Measurements from ENCODE around the gene ABI3. TPM values are rescaled to one million over a fixed set of nuclear protein-coding genes. Genes with fewer than 3 reads are reported as not detected.

ABI3 gene
- total and polyA plus RNA-seq, 9 of the 15 experiments (the other 6 are each of a cell fraction or from before 2014, with no cell fraction given), result not detected

GRCh38 chr17:49193513-49194296, 16.8 kb upstream of the ABI3 start (continued):
- TF ChIP-seq, protein P1, sequence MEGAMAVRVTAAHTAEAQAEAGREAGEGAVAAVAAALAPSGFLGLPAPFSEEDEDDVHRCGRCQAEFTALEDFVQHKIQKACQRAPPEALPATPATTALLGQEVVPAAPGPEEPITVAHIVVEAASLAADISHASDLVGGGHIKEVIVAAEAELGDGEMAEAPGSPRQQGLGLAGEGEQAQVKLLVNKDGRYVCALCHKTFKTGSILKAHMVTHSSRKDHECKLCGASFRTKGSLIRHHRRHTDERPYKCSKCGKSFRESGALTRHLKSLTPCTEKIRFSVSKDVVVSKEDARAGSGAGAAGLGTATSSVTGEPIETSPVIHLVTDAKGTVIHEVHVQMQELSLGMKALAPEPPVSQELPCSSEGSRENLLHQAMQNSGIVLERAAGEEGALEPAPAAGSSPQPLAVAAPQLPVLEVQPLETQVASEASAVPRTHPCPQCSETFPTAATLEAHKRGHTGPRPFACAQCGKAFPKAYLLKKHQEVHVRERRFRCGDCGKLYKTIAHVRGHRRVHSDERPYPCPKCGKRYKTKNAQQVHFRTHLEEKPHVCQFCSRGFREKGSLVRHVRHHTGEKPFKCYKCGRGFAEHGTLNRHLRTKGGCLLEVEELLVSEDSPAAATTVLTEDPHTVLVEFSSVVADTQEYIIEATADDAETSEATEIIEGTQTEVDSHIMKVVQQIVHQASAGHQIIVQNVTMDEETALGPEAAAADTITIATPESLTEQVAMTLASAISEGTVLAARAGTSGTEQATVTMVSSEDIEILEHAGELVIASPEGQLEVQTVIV (CRISPR knock-in tag; IDR thresholded peaks at IDR 0.05; ENCODE audit: borderline replicate concordance), result no peak
- no peak for TF ChIP-seq PPARD (CRISPR knock-in tag; IDR thresholded peaks at IDR 0.05)
- TF ChIP-seq SMC3 (conservative IDR thresholded peaks at IDR 0.05; ENCODE audit: insufficient read depth, low read depth, low read length), result no peak
- TF ChIP-seq FOXK2 (conservative IDR thresholded peaks at IDR 0.05 in 1 of 2, IDR thresholded peaks at IDR 0.05 in 1 of 2; ENCODE audit: low read depth in 2 of 2), result peak in 1 of 2 experiments; percentile 42; a peak in 2 of 4 replicates
- TF ChIP-seq ZNF24 (IDR thresholded peaks at IDR 0.05), result no peak
- no peak for TF ChIP-seq ZNF140 (CRISPR knock-in tag; IDR thresholded peaks at IDR 0.05)
- TF ChIP-seq FOSL1 (tag; conservative IDR thresholded peaks at IDR 0.05), result 0 out of 2 replicates have a peak, but pooled peaks have one; percentile 30
- no peak for TF ChIP-seq ZNF586 (CRISPR knock-in tag; conservative IDR thresholded peaks at IDR 0.05)
- TF ChIP-seq SMARCA5 (IDR thresholded peaks at IDR 0.05), result no peak; the same call in 1 of the 2 replicates
- no peak for TF ChIP-seq CHD1 (IDR thresholded peaks at IDR 0.05; ENCODE audit: low read length)
- TF ChIP-seq RBM14 (IDR thresholded peaks at IDR 0.05; ENCODE audit: borderline replicate concordance, insufficient read depth, low read depth, low read length), result no peak
- no peak for TF ChIP-seq FOS (IDR thresholded peaks at IDR 0.05; ENCODE audit: extremely low read depth, insufficient read length)
- TF ChIP-seq, protein P2, sequence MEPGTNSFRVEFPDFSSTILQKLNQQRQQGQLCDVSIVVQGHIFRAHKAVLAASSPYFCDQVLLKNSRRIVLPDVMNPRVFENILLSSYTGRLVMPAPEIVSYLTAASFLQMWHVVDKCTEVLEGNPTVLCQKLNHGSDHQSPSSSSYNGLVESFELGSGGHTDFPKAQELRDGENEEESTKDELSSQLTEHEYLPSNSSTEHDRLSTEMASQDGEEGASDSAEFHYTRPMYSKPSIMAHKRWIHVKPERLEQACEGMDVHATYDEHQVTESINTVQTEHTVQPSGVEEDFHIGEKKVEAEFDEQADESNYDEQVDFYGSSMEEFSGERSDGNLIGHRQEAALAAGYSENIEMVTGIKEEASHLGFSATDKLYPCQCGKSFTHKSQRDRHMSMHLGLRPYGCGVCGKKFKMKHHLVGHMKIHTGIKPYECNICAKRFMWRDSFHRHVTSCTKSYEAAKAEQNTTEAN (CRISPR knock-in tag; IDR thresholded peaks at IDR 0.05), result no peak
- TF ChIP-seq CHD2 (IDR thresholded peaks at IDR 0.05; ENCODE audit: low read depth, low read length), result no peak
- no peak for TF ChIP-seq E2F3 (CRISPR knock-in tag; IDR thresholded peaks at IDR 0.05)
- no peak for TF ChIP-seq ZNF174 (CRISPR knock-in tag; IDR thresholded peaks at IDR 0.05)
- TF ChIP-seq TFAM (CRISPR knock-in tag; conservative IDR thresholded peaks at IDR 0.05), result no peak
- no peak for TF ChIP-seq KLF16 (IDR thresholded peaks at IDR 0.05)
- TF ChIP-seq NCOR1 (IDR thresholded peaks at IDR 0.05), result no peak
- no peak for TF ChIP-seq ZNF197 (CRISPR knock-in tag; IDR thresholded peaks at IDR 0.05; ENCODE audit: low read depth)
- TF ChIP-seq TAL1 (IDR thresholded peaks at IDR 0.05), result no peak
- TF ChIP-seq SAFB (IDR thresholded peaks at IDR 0.05; ENCODE audit: borderline replicate concordance, low read depth, low read length), result no peak
- TF ChIP-seq, protein P3, sequence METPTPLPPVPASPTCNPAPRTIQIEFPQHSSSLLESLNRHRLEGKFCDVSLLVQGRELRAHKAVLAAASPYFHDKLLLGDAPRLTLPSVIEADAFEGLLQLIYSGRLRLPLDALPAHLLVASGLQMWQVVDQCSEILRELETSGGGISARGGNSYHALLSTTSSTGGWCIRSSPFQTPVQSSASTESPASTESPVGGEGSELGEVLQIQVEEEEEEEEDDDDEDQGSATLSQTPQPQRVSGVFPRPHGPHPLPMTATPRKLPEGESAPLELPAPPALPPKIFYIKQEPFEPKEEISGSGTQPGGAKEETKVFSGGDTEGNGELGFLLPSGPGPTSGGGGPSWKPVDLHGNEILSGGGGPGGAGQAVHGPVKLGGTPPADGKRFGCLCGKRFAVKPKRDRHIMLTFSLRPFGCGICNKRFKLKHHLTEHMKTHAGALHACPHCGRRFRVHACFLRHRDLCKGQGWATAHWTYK (CRISPR knock-in tag; IDR thresholded peaks at IDR 0.05), result no peak
- TF ChIP-seq BCL6 (CRISPR knock-in tag; IDR thresholded peaks at IDR 0.05), result no peak
- TF ChIP-seq MYBL2 (IDR thresholded peaks at IDR 0.05; ENCODE audit: low read depth), result no peak
- TF ChIP-seq MYBL2 (CRISPR knock-in tag; IDR thresholded peaks at IDR 0.05; ENCODE audit: borderline replicate concordance), result no peak
- TF ChIP-seq SMARCB1 (IDR thresholded peaks at IDR 0.05; ENCODE audit: insufficient read length, low read depth), result no peak

Measured in K562 (cell line).